ENCODE data around the gene RPL37. TPM values are rescaled to one million over a fixed set of nuclear protein-coding genes. Genes with fewer than 3 reads are reported as not detected.

The RPL37 gene
- total RNA-seq, 3 donors from 2014 or later (not counting 1 experiment from before 2014, with no cell fraction given), result 961 to 1,288 (median 1,179) TPM

- DNase-seq, result peak in 1 of 2 donors; percentile 47
- no peaks in the 10 kb centered on the region for H3K27me3 ChIP-seq (ENCODE audit: control insufficient read depth, insufficient read depth, low read length)
- Mint-ChIP-seq H3K4me3 (no peak overlapping the region), H3K27ac (no peak overlapping the region), H3K36me3 (no peaks in the 10 kb centered on the region), H3K9me3 (no peaks in the 10 kb centered on the region), H3K27me3 (ENCODE audit: low read depth in 2 of 2) (peaks cover 4 to 7% of the 10 kb centered on the region in 2 donors), H3K4me1 (no peaks in the 10 kb centered on the region)
- H3K27ac ChIP-seq (ENCODE audit: low read length), result no peak overlapping the region
- H3K4me1 ChIP-seq (ENCODE audit: control insufficient read depth, insufficient read depth, low read length), result no peaks in the 10 kb centered on the region
- H3K4me3 ChIP-seq (ENCODE audit: low read length), result no peak overlapping the region
- 66% methylated on average over 3 of the region's 10 CpGs for WGBS (ENCODE audit: insufficient coverage)
- peaks cover 3% of the 10 kb centered on the region for H3K9me3 ChIP-seq (ENCODE audit: control insufficient read depth, insufficient read depth, low read length)
- peak in 1 of 3 donors; percentile 59 for ATAC-seq
- no peaks in the 10 kb centered on the region for H3K36me3 ChIP-seq (ENCODE audit: control insufficient read depth, insufficient read depth, low read length)
- intact Hi-C loops (cut with micrococcal nuclease), result loop anchor here (1.0 to 5.0 kb wide), 3 partner anchors 124 to 1297 kb away; partner anchors contain the start of gene TTC33
- TF ChIP-seq CTCF (IDR thresholded peaks at IDR 0.05), result peak; percentile 85
These were observed 44.3 kb upstream of the RPL37 start for GRCh38 chr5:40879163-40879942.

GRCh38 chr5:40877371-40877988 is 42.5 kb upstream of the RPL37 start:
- ATAC-seq, result no peak
- Mint-ChIP-seq H3K4me1 (no peaks in the 10 kb centered on the region), H3K27ac (no peak overlapping the region), H3K36me3 (no peaks in the 10 kb centered on the region), H3K27me3 (ENCODE audit: low read depth in 2 of 2) (peaks cover 7% of the 10 kb centered on the region in 2 donors), H3K9me3 (no peaks in the 10 kb centered on the region), H3K4me3 (no peak overlapping the region)
- Histone ChIP-seq H3K36me3 (ENCODE audit: control insufficient read depth, insufficient read depth, low read length) (no peaks in the 10 kb centered on the region), H3K9me3 (ENCODE audit: control insufficient read depth, insufficient read depth, low read length) (peaks cover 3% of the 10 kb centered on the region), H3K4me3 (ENCODE audit: low read length) (no peak overlapping the region), H3K27me3 (ENCODE audit: control insufficient read depth, insufficient read depth, low read length) (no peaks in the 10 kb centered on the region), H3K4me1 (ENCODE audit: control insufficient read depth, insufficient read depth, low read length) (no peaks in the 10 kb centered on the region), H3K27ac (ENCODE audit: low read length) (no peak overlapping the region)
- intact Hi-C loops (cut with micrococcal nuclease), result loop anchor here (5.0 kb wide), 1 partner anchor 1295 kb away; no protein-coding TSS in a partner anchor
- DNase-seq, result no peak
- TF ChIP-seq CTCF (IDR thresholded peaks at IDR 0.05), result no peak
- WGBS (ENCODE audit: insufficient coverage), result 90% methylated on average over 4 of the region's 6 CpGs

- H3K9me3 ChIP-seq (ENCODE audit: control insufficient read depth, insufficient read depth, low read length), result peaks cover 3% of the 10 kb centered on the region
- Mint-ChIP-seq H3K4me1 (no peaks in the 10 kb centered on the region), H3K36me3 (no peaks in the 10 kb centered on the region), H3K4me3 (no peak overlapping the region), H3K9me3 (no peaks in the 10 kb centered on the region), H3K27ac (no peak overlapping the region), H3K27me3 (ENCODE audit: low read depth in 2 of 2) (peaks cover 7% of the 10 kb centered on the region in 2 donors)
- no peaks in the 10 kb centered on the region for H3K27me3 ChIP-seq (ENCODE audit: control insufficient read depth, insufficient read depth, low read length)
- TF ChIP-seq CTCF (IDR thresholded peaks at IDR 0.05), result no peak
- 90% methylated on average over 3 of the region's 3 CpGs for WGBS (ENCODE audit: insufficient coverage)
- no peak for ATAC-seq
- H3K27ac ChIP-seq (ENCODE audit: low read length), result no peak overlapping the region
- intact Hi-C loops (cut with micrococcal nuclease), result loop anchor here (5.0 kb wide), 1 partner anchor 1294 kb away; no protein-coding TSS in a partner anchor
- H3K4me3 ChIP-seq (ENCODE audit: low read length), result no peak overlapping the region
- no peaks in the 10 kb centered on the region for H3K36me3 ChIP-seq (ENCODE audit: control insufficient read depth, insufficient read depth, low read length)
- DNase-seq, result no peak
- H3K4me1 ChIP-seq (ENCODE audit: control insufficient read depth, insufficient read depth, low read length), result no peaks in the 10 kb centered on the region
These were observed 40.9 kb upstream of the RPL37 start for GRCh38 chr5:40875958-40876357.
